HG02798 (cell line): ENCODE results near the gene SNX3.

Source experiments
- ATAC-seq: cut with Tn5 transposase; IDR thresholded peaks from one replicate; pipeline ENCODE4 v1.9.1; 2021; ENCODE audit warnings: mild to moderate bottlenecking; ENCODE audit not compliant: unreplicated experiment, poor library complexity

The SNX3 gene

GRCh38 chr6:108171918-108172516, 88.8 kb downstream of the SNX3 start:
- ATAC-seq, result no peak

GRCh38 chr6:108171291-108171917, 89.4 kb downstream of the SNX3 start:
- no peak for ATAC-seq

- no peak for ATAC-seq
These were observed 90.2 kb downstream of the SNX3 start for GRCh38 chr6:108170332-108171290.

- ATAC-seq, result no peak
These were observed 91.1 kb downstream of the SNX3 start for GRCh38 chr6:108169464-108170331.

- ATAC-seq, result no peak
These were observed 92.1 kb downstream of the SNX3 start for GRCh38 chr6:108168501-108169463.

GRCh38 chr6:108168090-108168463, 92.8 kb downstream of the SNX3 start:
- ATAC-seq, result no peak

- no peak for ATAC-seq
These were observed 93.3 kb downstream of the SNX3 start for GRCh38 chr6:108167449-108168089.

GRCh38 chr6:108166664-108167448, 94.0 kb downstream of the SNX3 start:
- no peak for ATAC-seq

GRCh38 chr6:108165714-108166663, 94.9 kb downstream of the SNX3 start, which contains the start of gene NR2E1:
NR2E1 (plus strand) TSS chr6:108166022; CDS start chr6:108166766, 744 bp downstream.
- no peak for ATAC-seq

GRCh38 chr6:108164815-108165706, 95.8 kb downstream of the SNX3 start:
- no peak for ATAC-seq

GRCh38 chr6:108164543-108164814, 96.4 kb downstream of the SNX3 start:
- no peak for ATAC-seq

GRCh38 chr6:108163644-108164542, 96.9 kb downstream of the SNX3 start:
- no peak for ATAC-seq

GRCh38 chr6:108163267-108163643, 97.6 kb downstream of the SNX3 start:
- no peak for ATAC-seq

- no peak for ATAC-seq
These were observed 99.0 kb downstream of the SNX3 start for GRCh38 chr6:108161724-108162282.
